Hindlimb muscle (tissue), 1 donor: ENCODE data around the gene VPS8. TPM values are rescaled to one million over a fixed set of nuclear protein-coding genes. Genes with fewer than 3 reads are reported as not detected.

ENCODE experiments used
- DNase-seq: peaks from one replicate; pipeline ENCODE4 v3.0.0-alpha.2; 2013
- polyA plus RNA-seq: library from polyadenylated mRNA; unstranded; fragments of 120-200 nt; gene quantifications from one replicate; pipeline ENCODE4 v1.2.1, GENCODE V29; 2013; ENCODE audit not compliant: insufficient read length

Gene VPS8
- polyA plus RNA-seq, 1 donor: 86.4 TPM

GRCh38 chr3:184812662-184813042, 686 bp downstream of the VPS8 start:
- DNase-seq: no peak

GRCh38 chr3:184813357-184813756, 1.4 kb downstream of the VPS8 start:
- no peak for DNase-seq

- DNase-seq: no peak
Observed at GRCh38 chr3:184814214-184814613, 2.2 kb downstream of the VPS8 start.

- no peak for DNase-seq
Observed at GRCh38 chr3:184815046-184815930, 3.3 kb downstream of the VPS8 start.

- DNase-seq: no peak
Observed at GRCh38 chr3:184816614-184817013, 4.6 kb downstream of the VPS8 start.

GRCh38 chr3:184820525-184820924, 8.6 kb downstream of the VPS8 start:
- DNase-seq: no peak

GRCh38 chr3:184821034-184821433, 9.1 kb downstream of the VPS8 start:
- DNase-seq: no peak

GRCh38 chr3:184822081-184822480, 10.1 kb downstream of the VPS8 start:
- no peak for DNase-seq

- no peak for DNase-seq
Observed at GRCh38 chr3:184822654-184823053, 10.7 kb downstream of the VPS8 start.

GRCh38 chr3:184823990-184824389, 12.0 kb downstream of the VPS8 start:
- no peak for DNase-seq

GRCh38 chr3:184825121-184825820, 13.3 kb downstream of the VPS8 start:
- DNase-seq: no peak

- no peak for DNase-seq
Observed at GRCh38 chr3:184827572-184827971, 15.6 kb downstream of the VPS8 start.

GRCh38 chr3:184832044-184832443, 20.1 kb downstream of the VPS8 start:
- DNase-seq: no peak

GRCh38 chr3:184832903-184833302, 20.9 kb downstream of the VPS8 start:
- DNase-seq: no peak

GRCh38 chr3:184836090-184836822, 24.3 kb downstream of the VPS8 start:
- no peak for DNase-seq

GRCh38 chr3:184842433-184842832, 30.5 kb downstream of the VPS8 start:
- no peak for DNase-seq

- no peak for DNase-seq
Observed at GRCh38 chr3:184845819-184846218, 33.9 kb downstream of the VPS8 start.

GRCh38 chr3:184846496-184846895, 34.5 kb downstream of the VPS8 start:
- peak; percentile 8 for DNase-seq

- no peak for DNase-seq
Observed at GRCh38 chr3:184848934-184849333, 37.0 kb downstream of the VPS8 start.

- DNase-seq: no peak
Observed at GRCh38 chr3:184850201-184850600, 38.2 kb downstream of the VPS8 start.

GRCh38 chr3:184857099-184857498, 45.1 kb downstream of the VPS8 start:
- no peak for DNase-seq

GRCh38 chr3:184864000-184864399, 52.0 kb downstream of the VPS8 start:
- no peak for DNase-seq

GRCh38 chr3:184868477-184868876, 56.5 kb downstream of the VPS8 start:
- DNase-seq: no peak
